H9 (cell line): Measurements from ENCODE around the gene RAP1GDS1. TPM values are rescaled to one million over a fixed set of nuclear protein-coding genes. Genes with fewer than 3 reads are reported as not detected.
A peak's percentile ranks its signal among the peaks of the same experiment; 100 is the strongest.

Experiments used
- DNase-seq: peaks from one replicate; pipeline ENCODE4 v3.0.0-alpha.2; 2017
- H2AFZ ChIP-seq: one replicate; pipeline ENCODE4 v1.6.1; 2013; ENCODE audit warnings: mild to moderate bottlenecking, low read length, control low read depth, moderate library complexity
- H2AK5ac ChIP-seq: 2 replicates; pipeline ENCODE4 v1.6.1; 2013; ENCODE audit warnings: low read length, control low read depth, mixed read lengths; ENCODE audit not compliant: insufficient read length
- H2BK120ac ChIP-seq: one replicate; pipeline ENCODE4 v1.6.1; 2013; ENCODE audit warnings: low read depth, mild to moderate bottlenecking, low read length, control low read depth, inconsistent platforms; ENCODE audit not compliant: poor library complexity, severe bottlenecking
- H2BK12ac ChIP-seq: 2 replicates; pipeline ENCODE4 v1.6.1; 2013; ENCODE audit warnings: low read length, control low read depth, mixed read lengths, low read depth; ENCODE audit not compliant: insufficient read length
- H2BK15ac ChIP-seq: 2 replicates; pipeline ENCODE4 v1.6.1; 2013; ENCODE audit warnings: low read depth, low read length, control low read depth
- H2BK20ac ChIP-seq: one replicate; pipeline ENCODE4 v1.6.1; 2013; ENCODE audit warnings: low read depth, mild to moderate bottlenecking, low read length, control low read depth, inconsistent platforms; ENCODE audit not compliant: poor library complexity, severe bottlenecking
- H2BK5ac ChIP-seq: 2 replicates; pipeline ENCODE4 v1.6.1; 2013; ENCODE audit warnings: low read length, control low read depth, mixed read lengths; ENCODE audit not compliant: insufficient read length
- H3K14ac ChIP-seq: 2 replicates; pipeline ENCODE4 v1.6.1; 2013; ENCODE audit warnings: low read length, control low read depth; ENCODE audit not compliant: insufficient read depth
- H3K18ac ChIP-seq: 2 replicates; pipeline ENCODE4 v1.6.1; 2013; ENCODE audit warnings: low read depth, mild to moderate bottlenecking, mixed read lengths, low read length, control low read depth; ENCODE audit not compliant: insufficient read length
- H3K23ac ChIP-seq: 2 replicates; pipeline ENCODE4 v1.6.1; 2013; ENCODE audit warnings: low read length, control low read depth, mixed read lengths, low read depth; ENCODE audit not compliant: insufficient read length
- H3K23me2 ChIP-seq: 2 replicates; pipeline ENCODE4 v1.6.1; 2013; ENCODE audit warnings: low read depth, mild to moderate bottlenecking, mixed read lengths, low read length, control low read depth; ENCODE audit not compliant: insufficient read length, poor library complexity, severe bottlenecking
- H3K27ac ChIP-seq: 2 replicates; pipeline ENCODE4 v1.5.1; 2013; ENCODE audit warnings: low read length, control low read depth, mixed read lengths, low read depth; ENCODE audit not compliant: insufficient read length
- H3K27me3 ChIP-seq: 2 replicates; pipeline ENCODE4 v1.6.1; 2013; ENCODE audit warnings: low read length, control low read depth, inconsistent platforms; ENCODE audit not compliant: insufficient read depth
- H3K4ac ChIP-seq: 2 replicates; pipeline ENCODE4 v1.6.1; 2013; ENCODE audit warnings: low read depth, mild to moderate bottlenecking, control low read depth, inconsistent platforms, low read length, moderate library complexity
- H3K4me1 ChIP-seq: 2 replicates; pipeline ENCODE4 v1.6.1; 2013; ENCODE audit warnings: low read length, control low read depth, inconsistent platforms; ENCODE audit not compliant: insufficient read depth
- H3K4me2 ChIP-seq: 2 replicates; pipeline ENCODE4 v1.6.1; 2013; ENCODE audit warnings: low read length, control low read depth, mixed read lengths; ENCODE audit not compliant: insufficient read length, insufficient read depth
- H3K56ac ChIP-seq: 2 replicates; pipeline ENCODE4 v1.6.1; 2013; ENCODE audit warnings: low read depth, mild to moderate bottlenecking, mixed read lengths, low read length, control low read depth; ENCODE audit not compliant: insufficient read length
- H3K79me1 ChIP-seq: 2 replicates; pipeline ENCODE4 v1.6.1; 2013; ENCODE audit warnings: low read depth, mild to moderate bottlenecking, moderate library complexity, low read length, control low read depth, inconsistent platforms; ENCODE audit not compliant: insufficient read depth, poor library complexity, severe bottlenecking
- H3K79me2 ChIP-seq: 2 replicates; pipeline ENCODE4 v1.6.1; 2013; ENCODE audit warnings: low read length, control low read depth, inconsistent platforms; ENCODE audit not compliant: insufficient read depth
- H3K9ac ChIP-seq: 2 replicates; pipeline ENCODE4 v1.6.1; 2013; ENCODE audit warnings: low read length, control low read depth, mixed read lengths; ENCODE audit not compliant: insufficient read length; ENCODE audit errors: extremely low read depth
- H3K9me3 ChIP-seq: one replicate; pipeline ENCODE4 v1.6.1; 2013; ENCODE audit warnings: low read depth, low read length, inconsistent platforms; ENCODE audit not compliant: control insufficient read depth
- H3T11ph ChIP-seq: one replicate; pipeline ENCODE4 v1.6.1; 2013; ENCODE audit warnings: mild to moderate bottlenecking, low read length, control low read depth, inconsistent platforms
- H4K20me1 ChIP-seq: one replicate; pipeline ENCODE4 v1.6.1; 2013; ENCODE audit not compliant: control insufficient read depth, insufficient read length, insufficient read depth
- H4K5ac ChIP-seq: 2 replicates; pipeline ENCODE4 v1.6.1; 2013; ENCODE audit warnings: low read depth, mild to moderate bottlenecking, mixed read lengths, low read length, control low read depth; ENCODE audit not compliant: insufficient read length
- H4K8ac ChIP-seq: replicated peaks from 2 replicates; pipeline ENCODE4 v1.6.1; 2013; ENCODE audit warnings: low read length, control low read depth, mixed read lengths, low read depth; ENCODE audit not compliant: insufficient read length
- H4K91ac ChIP-seq: 2 replicates; pipeline ENCODE4 v1.6.1; 2013; ENCODE audit warnings: low read depth, mild to moderate bottlenecking, moderate library complexity, mixed read lengths, low read length, control low read depth; ENCODE audit not compliant: insufficient read length
- H3K27ac Mint-ChIP-seq, 3 experiments: 2 replicates in 2 of 3; 3 replicates in 1 of 3; pipeline ENCODE4 v1.8.0; 2020 to 2021; ENCODE audit warnings: mixed read lengths in 3 of 3, mild to moderate bottlenecking in 1 of 3, moderate library complexity in 1 of 3
- H3K27me3 Mint-ChIP-seq: 2 replicates; pipeline ENCODE4 v1.8.0; 2021; ENCODE audit warnings: low read depth, mild to moderate bottlenecking, moderate library complexity, mixed read lengths
- H3K36me3 Mint-ChIP-seq, 3 experiments: 2 replicates in 2 of 3; 3 replicates in 1 of 3; pipeline ENCODE4 v1.8.0; 2020 to 2021; ENCODE audit warnings: low read depth in 3 of 3, mixed read lengths in 3 of 3; ENCODE audit not compliant: insufficient read depth in 1 of 3
- H3K4me1 Mint-ChIP-seq, 2 experiments: 2 replicates each; pipeline ENCODE4 v1.8.0; 2020; ENCODE audit warnings: mixed read lengths in 2 of 2
- H3K4me3 Mint-ChIP-seq, 2 experiments: 2 replicates in 1 of 2; 3 replicates in 1 of 2; pipeline ENCODE4 v1.8.0; 2020 to 2021; ENCODE audit warnings: mild to moderate bottlenecking in 2 of 2, mixed read lengths in 2 of 2, moderate library complexity in 1 of 2
- H3K9me3 Mint-ChIP-seq, 2 experiments: 2 replicates in 1 of 2; 3 replicates in 1 of 2; pipeline ENCODE4 v1.8.0; 2020; ENCODE audit warnings: mild to moderate bottlenecking in 2 of 2, mixed read lengths in 2 of 2, moderate library complexity in 1 of 2
- WGBS: extraction: QIAGEN DNeasy Blood & Tissue Kit; methylation state at CpG from one replicate; pipeline ENCODE4 v1.1.7; 2013; ENCODE audit warnings: missing lambda C conversion rate, low lambda C conversion rate, mixed read lengths; ENCODE audit not compliant: insufficient read length; ENCODE audit errors: extremely low coverage; 5-methylcytosine and 5-hydroxymethylcytosine counted together
- total RNA-seq: library from RNA; stranded (reverse); gene quantifications from 2 replicates; pipeline ENCODE4 v1.2.1, GENCODE V29; 2021
- TF ChIP-seq, protein P1 (sequence below): fragments of 200-600 bp; sonication (generic); conservative IDR thresholded peaks from 3 replicates; pipeline ENCODE4 v1.8.0; 2021; ENCODE audit warnings: antibody characterized with exemption, mild to moderate bottlenecking

Gene RAP1GDS1
- total RNA-seq, 1 experiment from 2014 or later = 25.2 TPM

DNA sequence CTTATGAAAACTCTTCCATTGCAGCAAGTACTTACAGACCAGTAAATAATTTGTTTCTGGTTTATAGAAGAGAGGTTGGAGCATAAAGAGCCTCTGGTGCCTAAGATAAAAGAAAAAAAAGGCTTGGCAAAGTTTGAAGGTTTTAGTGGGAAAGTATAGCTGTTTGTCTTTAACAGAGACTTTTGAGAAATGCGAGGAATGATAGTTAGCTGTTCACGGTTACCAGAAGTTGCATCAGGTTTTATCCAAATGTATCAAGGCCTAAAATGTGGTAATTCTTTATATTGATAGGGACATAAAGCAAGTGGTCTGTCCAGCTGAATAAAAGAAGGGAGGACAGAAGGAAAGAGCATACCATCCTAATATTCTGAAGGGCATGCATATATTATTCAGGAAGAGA is 29.3 kb downstream of the RAP1GDS1 start:
- Histone ChIP-seq H3K79me1 (no peaks in the 10 kb centered on the region), H3K18ac (no peak overlapping the region), H4K5ac (no peak overlapping the region), H3K79me2 (no peaks in the 10 kb centered on the region; the same call in 1 of the 2 replicates), H2BK15ac (no peak overlapping the region), H3K56ac (no peak overlapping the region), H3K23ac (no peak overlapping the region), H4K8ac (no peak overlapping the region), H3K27me3 (no peaks in the 10 kb centered on the region), H3K4me1 (no peaks in the 10 kb centered on the region), H3K23me2 (no peaks in the 10 kb centered on the region), H3K4ac (no peak overlapping the region), H2AFZ (no peak overlapping the region), H3K4me2 (no peak overlapping the region), H3K9me3 (no peaks in the 10 kb centered on the region), H3K27ac (no peak overlapping the region), H4K20me1 (no peaks in the 10 kb centered on the region), H3T11ph (no peak overlapping the region), H2BK5ac (no peak overlapping the region), H2BK120ac (no peak overlapping the region), H4K91ac (no peak overlapping the region), H2BK20ac (no peak overlapping the region), H2BK12ac (no peak overlapping the region), H2AK5ac (no peak overlapping the region), H3K9ac (no peak overlapping the region), H3K14ac (no peak overlapping the region)
- H3K27ac Mint-ChIP-seq = peak overlapping the region in 2 of 3 experiments; percentile 0 to 82; a peak in 3 of 7 replicates
- TF ChIP-seq, protein P1, sequence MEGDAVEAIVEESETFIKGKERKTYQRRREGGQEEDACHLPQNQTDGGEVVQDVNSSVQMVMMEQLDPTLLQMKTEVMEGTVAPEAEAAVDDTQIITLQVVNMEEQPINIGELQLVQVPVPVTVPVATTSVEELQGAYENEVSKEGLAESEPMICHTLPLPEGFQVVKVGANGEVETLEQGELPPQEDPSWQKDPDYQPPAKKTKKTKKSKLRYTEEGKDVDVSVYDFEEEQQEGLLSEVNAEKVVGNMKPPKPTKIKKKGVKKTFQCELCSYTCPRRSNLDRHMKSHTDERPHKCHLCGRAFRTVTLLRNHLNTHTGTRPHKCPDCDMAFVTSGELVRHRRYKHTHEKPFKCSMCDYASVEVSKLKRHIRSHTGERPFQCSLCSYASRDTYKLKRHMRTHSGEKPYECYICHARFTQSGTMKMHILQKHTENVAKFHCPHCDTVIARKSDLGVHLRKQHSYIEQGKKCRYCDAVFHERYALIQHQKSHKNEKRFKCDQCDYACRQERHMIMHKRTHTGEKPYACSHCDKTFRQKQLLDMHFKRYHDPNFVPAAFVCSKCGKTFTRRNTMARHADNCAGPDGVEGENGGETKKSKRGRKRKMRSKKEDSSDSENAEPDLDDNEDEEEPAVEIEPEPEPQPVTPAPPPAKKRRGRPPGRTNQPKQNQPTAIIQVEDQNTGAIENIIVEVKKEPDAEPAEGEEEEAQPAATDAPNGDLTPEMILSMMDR = no peak
- H3K4me1 Mint-ChIP-seq = peaks cover 6 to 10% of the 10 kb centered on the region in 2 experiments
- peaks cover 0 to 5% (median 0%) of the 10 kb centered on the region in 3 experiments; a peak in 3 of 7 replicates for H3K36me3 Mint-ChIP-seq
- no peak overlapping the region for H3K4me3 Mint-ChIP-seq
- no peak for DNase-seq
- WGBS = no CpG with 5 or more reads among the region's 2 CpGs
- no peaks in the 10 kb centered on the region for H3K27me3 Mint-ChIP-seq
- H3K9me3 Mint-ChIP-seq = no peaks in the 10 kb centered on the region; a peak in 1 of 5 replicates
